IPS DF 4.7 (cell line): ENCODE data around the gene DTNBP1.

Source experiments
- DNase-seq: peaks from one replicate; pipeline ENCODE4 v3.0.0-alpha.2; 2013; ENCODE audit warnings: low spot score; ENCODE audit errors: extremely low read depth

The DTNBP1 gene

GRCh38 chr6:15502446-15503345 is 160.1 kb downstream of the DTNBP1 start:
- DNase-seq, result no peak

DNA sequence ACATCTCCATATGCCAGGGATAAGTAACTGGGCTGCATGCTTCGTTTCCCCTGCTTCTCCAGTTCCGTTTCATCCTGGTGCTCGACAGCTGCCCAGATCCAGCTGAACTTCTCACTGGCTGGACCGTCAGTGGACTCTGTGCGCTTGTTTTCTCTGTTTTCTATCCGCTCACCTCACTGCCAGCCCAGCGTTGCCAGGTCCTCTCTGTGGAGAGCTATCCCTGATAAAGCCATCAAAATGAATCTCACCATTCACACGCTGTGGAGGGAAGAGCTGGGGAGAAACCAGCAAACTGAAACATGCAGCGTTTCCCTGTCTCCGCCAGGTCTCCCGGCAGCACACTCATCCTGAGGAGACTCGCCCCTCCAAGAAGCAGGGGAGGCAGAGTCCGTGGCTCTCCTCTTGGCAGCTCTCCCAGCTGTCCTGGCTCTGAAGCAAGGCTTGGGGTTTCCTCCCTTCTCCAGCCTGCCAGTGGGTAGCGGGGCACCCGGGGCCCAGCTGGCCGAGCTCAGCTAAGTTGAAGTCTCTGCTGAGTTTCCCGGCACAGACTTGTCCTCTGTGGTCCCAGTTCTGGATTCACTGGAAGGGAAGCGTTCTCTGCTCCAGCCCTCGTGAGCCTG is 160.9 kb downstream of the DTNBP1 start:
- DNase-seq, result no peak

DNA sequence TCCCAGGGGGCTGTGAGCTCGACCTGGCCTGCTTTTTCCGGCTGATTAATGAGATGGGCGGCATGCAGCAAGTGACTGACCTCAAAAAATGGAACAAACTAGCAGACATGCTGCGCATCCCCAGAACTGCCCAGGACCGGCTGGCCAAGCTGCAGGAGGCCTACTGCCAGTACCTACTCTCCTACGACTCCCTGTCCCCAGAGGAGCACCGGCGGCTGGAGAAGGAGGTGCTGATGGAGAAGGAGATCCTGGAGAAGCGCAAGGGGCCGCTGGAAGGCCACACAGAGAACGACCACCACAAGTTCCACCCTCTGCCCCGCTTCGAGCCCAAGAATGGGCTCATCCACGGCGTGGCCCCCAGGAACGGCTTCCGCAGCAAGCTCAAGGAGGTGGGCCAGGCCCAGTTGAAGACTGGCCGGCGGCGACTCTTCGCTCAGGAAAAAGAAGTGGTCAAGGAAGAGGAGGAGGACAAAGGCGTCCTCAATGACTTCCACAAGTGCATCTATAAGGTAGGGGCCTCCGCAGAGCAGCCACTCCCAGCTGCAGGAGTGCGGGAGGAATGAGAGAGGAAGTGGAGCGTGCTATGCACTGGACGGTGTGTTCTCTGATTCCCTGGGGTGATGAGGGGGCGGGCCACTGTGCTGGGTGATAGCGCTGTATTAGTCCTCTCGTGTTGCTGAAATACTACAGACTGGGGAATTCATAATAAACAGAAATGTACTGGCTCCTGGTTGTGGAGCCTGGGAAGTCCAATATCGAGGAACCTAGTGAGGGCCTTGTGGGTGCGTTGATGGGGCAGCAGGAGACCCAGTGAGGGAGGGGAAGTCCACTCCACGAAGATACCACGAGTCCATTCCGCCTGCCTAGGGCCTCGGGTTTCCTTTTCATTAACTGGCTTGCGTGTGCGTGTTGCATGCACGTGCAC is 161.7 kb downstream of the DTNBP1 start:
- DNase-seq, result no peak

DNA sequence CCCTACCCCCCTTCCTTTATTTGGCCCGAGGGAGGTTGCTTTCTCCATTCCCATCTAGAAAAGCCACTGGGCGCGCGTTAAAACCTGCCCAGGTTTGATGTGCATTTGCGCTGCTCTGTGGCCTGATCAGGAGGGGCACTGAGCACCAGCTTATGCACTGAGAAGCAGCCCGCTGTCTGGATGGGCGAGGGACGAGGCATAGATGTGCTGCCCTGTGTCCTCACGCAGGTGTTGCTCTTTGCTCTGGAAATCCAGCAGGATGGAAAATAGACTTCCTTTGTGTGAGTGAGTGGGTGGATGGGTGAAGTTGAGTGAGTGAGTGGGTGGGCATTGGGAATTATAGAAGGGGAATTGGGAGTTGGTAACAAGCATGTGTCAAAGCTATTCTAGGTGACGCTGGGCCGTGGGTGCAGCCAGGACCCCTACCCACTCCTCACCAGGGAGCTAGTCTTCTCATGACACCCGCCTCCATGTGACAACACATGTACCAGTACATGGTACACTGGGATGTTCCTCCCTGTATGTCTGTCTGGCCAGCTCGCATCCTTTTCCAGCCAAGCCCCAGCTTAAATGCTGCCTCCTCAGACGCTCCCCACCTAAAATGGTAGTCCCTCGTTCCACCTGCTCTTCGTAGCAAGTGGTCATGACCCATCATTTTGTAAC is 162.6 kb downstream of the DTNBP1 start:
- DNase-seq, result no peak

DNA sequence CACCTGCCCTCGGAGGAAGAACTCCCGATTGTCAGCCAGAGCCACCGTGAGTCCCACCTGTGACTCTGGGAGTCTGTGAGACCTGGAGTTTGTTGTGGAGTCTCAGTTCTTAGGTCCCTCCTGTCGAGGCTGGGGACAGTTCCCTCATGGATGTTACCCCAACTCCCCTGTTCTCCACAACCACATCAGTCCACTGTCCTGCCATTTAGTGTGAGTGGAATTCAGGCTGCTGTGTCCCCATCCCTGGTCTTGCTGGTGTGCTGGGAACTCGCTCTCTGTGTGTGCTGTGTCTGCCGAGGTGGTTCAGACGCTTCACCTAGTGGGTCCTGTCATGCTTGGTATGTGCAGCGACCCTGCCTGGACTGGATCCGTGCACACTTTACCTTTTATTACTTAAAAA is 163.2 kb downstream of the DTNBP1 start:
- no peak for DNase-seq

- no peak for DNase-seq
Measured at GRCh38 chr6:15499125-15499524, 163.7 kb downstream of the DTNBP1 start.

DNA sequence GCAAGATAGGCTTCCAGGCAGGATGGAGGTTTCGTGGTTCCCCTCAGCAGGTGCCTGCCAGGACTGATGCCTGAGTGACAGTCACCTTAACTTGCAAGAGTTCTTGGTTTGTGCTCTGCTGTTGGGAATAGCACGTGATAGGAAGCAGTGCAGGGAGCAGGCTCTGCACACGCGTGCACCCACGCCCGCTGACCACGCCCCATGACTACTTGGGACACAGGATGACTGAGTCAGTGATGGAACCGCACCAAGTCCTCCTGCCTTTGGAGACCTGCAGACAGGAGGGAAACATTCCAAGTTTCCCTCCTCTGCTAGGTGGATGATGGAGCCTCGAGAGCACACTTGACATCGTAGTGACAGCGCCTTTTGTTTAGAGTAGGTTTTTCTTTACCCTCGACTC is 164.2 kb downstream of the DTNBP1 start:
- no peak for DNase-seq

DNA sequence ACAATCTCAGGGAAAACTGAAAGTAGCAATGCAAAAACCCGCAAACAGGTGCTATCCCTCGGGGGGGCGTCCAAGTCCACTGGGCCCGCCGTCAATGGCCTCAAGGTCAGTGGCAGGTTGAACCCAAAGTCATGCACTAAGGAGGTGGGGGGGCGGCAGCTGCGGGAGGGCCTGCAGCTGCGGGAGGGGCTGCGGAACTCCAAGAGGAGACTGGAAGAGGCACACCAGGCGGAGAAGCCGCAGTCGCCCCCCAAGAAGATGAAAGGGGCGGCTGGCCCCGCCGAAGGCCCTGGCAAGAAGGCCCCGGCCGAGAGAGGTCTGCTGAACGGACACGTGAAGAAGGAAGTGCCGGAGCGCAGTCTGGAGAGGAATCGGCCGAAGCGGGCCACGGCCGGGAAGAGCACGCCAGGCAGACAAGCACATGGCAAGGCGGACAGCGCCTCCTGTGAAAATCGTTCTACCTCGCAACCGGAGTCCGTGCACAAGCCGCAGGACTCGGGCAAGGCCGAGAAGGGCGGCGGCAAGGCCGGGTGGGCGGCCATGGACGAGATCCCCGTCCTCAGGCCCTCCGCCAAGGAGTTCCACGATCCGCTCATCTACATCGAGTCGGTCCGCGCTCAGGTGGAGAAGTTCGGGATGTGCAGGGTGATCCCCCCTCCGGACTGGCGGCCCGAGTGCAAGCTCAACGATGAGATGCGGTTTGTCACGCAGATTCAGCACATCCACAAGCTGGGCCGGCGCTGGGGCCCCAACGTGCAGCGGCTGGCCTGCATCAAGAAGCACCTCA is 166.3 kb downstream of the DTNBP1 start:
- DNase-seq, result no peak

DNA sequence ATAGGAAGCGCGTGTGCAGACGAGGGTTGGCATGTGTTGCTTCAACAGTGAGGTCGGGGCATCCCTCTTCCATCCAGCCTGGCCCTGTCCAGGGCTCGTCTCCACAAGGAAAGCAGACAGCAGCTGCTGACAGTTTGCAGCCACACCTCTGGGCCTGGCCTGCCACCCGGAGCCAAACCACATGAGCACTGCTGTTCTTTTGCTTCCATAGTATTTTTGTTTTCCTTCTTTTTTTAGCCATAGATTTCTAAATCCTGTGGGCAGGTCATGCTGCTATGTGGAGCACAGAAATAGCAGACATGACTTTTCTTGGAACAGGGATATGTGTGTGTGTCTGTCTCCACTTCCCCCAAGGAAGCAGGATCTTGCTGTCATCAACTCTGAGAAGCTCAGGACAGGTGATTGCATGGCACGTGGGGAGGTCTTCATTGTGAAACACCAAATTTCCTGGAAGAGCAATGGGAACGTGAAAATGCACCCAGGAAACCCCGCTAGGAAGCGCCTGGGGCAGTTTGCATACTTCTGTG is 167.4 kb downstream of the DTNBP1 start:
- no peak for DNase-seq

GRCh38 chr6:15493437-15494168 is 169.2 kb downstream of the DTNBP1 start:
- no peak for DNase-seq

GRCh38 chr6:15491986-15492269 is 170.9 kb downstream of the DTNBP1 start:
- no peak for DNase-seq

DNA sequence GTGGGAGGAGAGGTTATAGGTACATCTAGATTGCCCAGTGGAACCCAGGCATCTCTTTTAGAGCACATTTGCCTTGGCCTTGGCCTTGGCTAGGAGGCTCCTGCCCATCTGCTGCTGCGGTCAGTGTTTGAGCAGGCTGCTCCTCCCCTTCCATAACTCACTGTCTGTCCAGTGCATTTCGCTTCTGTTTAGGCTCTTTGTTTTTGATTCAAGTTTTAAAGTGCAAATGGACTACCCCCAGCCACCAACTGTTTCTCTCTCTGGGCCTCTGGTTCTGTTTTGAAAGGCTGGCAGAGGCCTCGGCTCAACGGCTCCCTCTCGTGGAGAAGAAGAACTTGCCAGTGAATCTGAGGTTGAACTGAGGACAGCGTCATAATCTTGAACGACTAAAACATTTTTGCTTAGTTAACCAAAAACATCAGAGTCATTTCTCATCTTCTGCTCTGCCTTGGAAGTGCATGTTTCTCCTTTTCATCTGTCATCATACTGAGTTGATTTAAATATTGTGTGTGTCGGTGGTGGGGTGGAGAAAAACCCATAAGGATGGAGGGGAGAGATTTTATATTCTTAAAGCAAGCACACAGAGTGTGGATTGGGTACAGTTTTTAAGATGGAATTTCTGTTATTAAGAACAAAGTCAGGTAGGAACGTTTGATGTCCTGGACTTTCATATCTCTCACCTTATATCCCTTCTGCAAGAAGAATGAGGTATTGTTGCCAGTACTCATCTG is 171.4 kb downstream of the DTNBP1 start:
- no peak for DNase-seq

GRCh38 chr6:15490242-15491100 is 172.4 kb downstream of the DTNBP1 start:
- DNase-seq, result no peak

- no peak for DNase-seq
Measured at GRCh38 chr6:15489261-15489962, 173.4 kb downstream of the DTNBP1 start.

- no peak for DNase-seq
Measured at GRCh38 chr6:15487262-15487661, 175.6 kb downstream of the DTNBP1 start.

DNA sequence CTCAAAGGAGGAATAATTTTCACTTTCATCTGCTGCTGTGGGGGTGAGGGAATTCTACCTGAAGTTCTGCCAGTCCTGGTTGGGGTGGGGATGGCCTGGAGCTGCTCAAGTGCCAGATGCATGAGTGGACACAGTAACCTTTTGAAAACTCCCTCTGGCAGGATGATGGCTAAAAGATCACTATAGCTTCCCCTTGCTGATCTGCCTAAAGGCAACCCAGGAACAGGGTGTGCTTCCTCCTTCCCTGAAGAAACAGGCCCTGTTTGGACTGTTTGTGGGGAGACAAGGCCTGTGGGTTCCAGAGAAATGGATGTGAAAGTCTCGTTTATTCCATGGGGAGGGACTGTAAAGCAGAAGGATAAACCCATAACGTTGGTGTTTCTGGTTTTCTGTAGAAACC is 176.9 kb downstream of the DTNBP1 start:
- no peak for DNase-seq

DNA sequence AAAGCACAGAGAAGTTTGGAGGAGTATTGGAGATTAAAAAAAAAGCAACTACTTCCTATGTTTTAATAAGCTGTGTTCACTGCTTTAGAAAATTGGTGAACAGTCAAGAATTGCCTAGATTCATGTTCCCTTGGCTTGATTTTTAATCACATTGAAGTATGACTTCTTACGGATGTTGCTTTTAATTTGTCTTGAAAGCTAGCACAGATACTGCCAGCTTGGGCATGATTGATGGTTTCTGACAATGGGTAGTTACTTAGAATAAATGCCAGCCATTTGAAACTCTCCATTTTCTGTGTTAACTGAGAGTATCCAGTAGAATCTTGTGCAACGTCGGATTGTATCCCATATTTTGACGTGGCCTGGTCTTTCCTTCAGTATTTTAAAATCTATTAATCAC is 178.0 kb downstream of the DTNBP1 start:
- DNase-seq, result no peak

GRCh38 chr6:15484140-15484539 is 178.7 kb downstream of the DTNBP1 start:
- DNase-seq, result no peak
